OCI-LY7 (cell line): ENCODE results near the gene NKPD1. TPM values are rescaled to one million over a fixed set of nuclear protein-coding genes. Genes with fewer than 3 reads are reported as not detected.

ENCODE experiments used
- BruUV-seq: library from RNA; stranded (reverse); fragments of 400-500 nt; replicated peaks from 2 replicates; lab custom pipeline; 2021; lab: Mats Ljungman, UMichigan
- CTCF ChIA-PET: fragments of 300-600 bp; sonication (Branson Sonifier 250); formaldehyde crosslinking; loops from one replicate; lab custom pipeline; 2022; ENCODE audit warnings: antibody characterized with exemption; ENCODE audit not compliant: unreplicated experiment; lab: Charles Lee
- POLR2A ChIA-PET: fragments of 300-600 bp; sonication (Branson Sonifier 250); formaldehyde crosslinking; loops from one replicate; lab custom pipeline; 2022; ENCODE audit warnings: antibody characterized with exemption; lab: Charles Lee
- DNase-seq: peaks from one replicate; pipeline ENCODE4 v3.0.0-alpha.2; 2015; ENCODE audit warnings: low spot score
- H2AFZ ChIP-seq: fragments of 200-600 bp; sonication (generic), shearing (Covaris generic); 2 replicates; pipeline ENCODE4 v1.6.1; 2014; ENCODE audit warnings: mild to moderate bottlenecking, antibody characterized with exemption, low read length, moderate library complexity
- H3K27ac ChIP-seq: fragments of 200-600 bp; sonication (generic); 2 replicates; pipeline ENCODE4 v1.5.1; 2014; ENCODE audit warnings: mixed run types, low read depth, mild to moderate bottlenecking, moderate library complexity, low read length, inconsistent platforms; ENCODE audit not compliant: poor library complexity, severe bottlenecking
- H3K36me3 ChIP-seq: fragments of 200-600 bp; sonication (generic); 2 replicates; pipeline ENCODE4 v1.6.1; 2014; ENCODE audit warnings: mild to moderate bottlenecking, antibody characterized with exemption, low read length, moderate library complexity, mixed read lengths; ENCODE audit not compliant: insufficient read depth
- H3K4me1 ChIP-seq: fragments of 200-600 bp; sonication (generic); 2 replicates; pipeline ENCODE4 v1.5.1; 2014; ENCODE audit warnings: mild to moderate bottlenecking, low read length; ENCODE audit not compliant: insufficient read depth, poor library complexity, severe bottlenecking
- H3K4me2 ChIP-seq: fragments of 200-600 bp; sonication (generic); 2 replicates; pipeline ENCODE4 v1.6.1; 2014; ENCODE audit warnings: mild to moderate bottlenecking, low read length
- H3K4me3 ChIP-seq: fragments of 200-600 bp; sonication (generic); 2 replicates; pipeline ENCODE4 v1.5.1; 2014; ENCODE audit warnings: mild to moderate bottlenecking, low read depth, low read length; ENCODE audit not compliant: poor library complexity, severe bottlenecking
- H3K79me2 ChIP-seq: fragments of 200-600 bp; sonication (generic); 2 replicates; pipeline ENCODE4 v1.6.1; 2016; ENCODE audit warnings: low read depth, mild to moderate bottlenecking, low read length, moderate library complexity, mixed read lengths; ENCODE audit not compliant: insufficient read depth
- H3K9me2 ChIP-seq: fragments of 200-600 bp; sonication (generic); 2 replicates; pipeline ENCODE4 v1.6.1; 2016; ENCODE audit warnings: mild to moderate bottlenecking, low read length, mixed read lengths; ENCODE audit not compliant: insufficient read depth
- H3K9me3 ChIP-seq: fragments of 200-600 bp; sonication (generic); 2 replicates; pipeline ENCODE4 v1.6.1; 2014; ENCODE audit warnings: mild to moderate bottlenecking, mixed run types, low read length, mixed read lengths
- H4K20me1 ChIP-seq: fragments of 200-600 bp; sonication (generic); 2 replicates; pipeline ENCODE4 v1.6.1; 2014; ENCODE audit warnings: mild to moderate bottlenecking, antibody characterized with exemption, low read length, moderate library complexity, mixed read lengths; ENCODE audit not compliant: insufficient read depth
- CTCF ChIP-seq: fragments of 200-600 bp; sonication (generic); conservative IDR thresholded peaks from 2 replicates; pipeline ENCODE4 v1.5.1; 2014; ENCODE audit warnings: mild to moderate bottlenecking, antibody characterized with exemption, low read length, moderate library complexity, mixed read lengths
- EZH2phosphoT487 ChIP-seq: fragments of 200-600 bp; sonication (generic); IDR thresholded peaks from 2 replicates; pipeline ENCODE4 v1.6.1; 2018; ENCODE audit warnings: low read depth, borderline replicate concordance, mild to moderate bottlenecking, mixed run types, antibody characterized with exemption, low read length, moderate library complexity, mixed read lengths
- intact Hi-C: fragments of 100-400 bp; cut with micrococcal nuclease; formaldehyde crosslinking; loops from one replicate; pipeline ENCODE4 v1.10.0; 2022; ENCODE audit not compliant: unreplicated experiment
- total RNA-seq, 2 experiments: library from RNA; depleted of rRNA in 1 of 2; stranded (reverse); fragments of >200 nt in 1 of 2; shearing (Covaris generic) in 1 of 2; gene quantifications; 2 replicates each; pipeline ENCODE4 v1.2.3, GENCODE V29; 2014 to 2022

Gene NKPD1
- total RNA-seq, 2 experiments from 2014 or later = 0.50 to 1.0 TPM

GRCh38 chr19:45156751-45157150 lies 4.0 kb downstream of the NKPD1 start:
- ChIA-PET POLR2A (no interaction called here), CTCF (no interaction called here)
- H3K9me3 ChIP-seq = no peaks in the 10 kb centered on the region
- no peaks in the 10 kb centered on the region for H3K79me2 ChIP-seq
- no peak overlapping the region for H2AFZ ChIP-seq
- H3K36me3 ChIP-seq = no peaks in the 10 kb centered on the region; the same call in 1 of the 2 replicates
- no peaks in the 10 kb centered on the region for H4K20me1 ChIP-seq
- H3K4me1 ChIP-seq = peaks cover 11% of the 10 kb centered on the region
- no peak overlapping the region for H3K27ac ChIP-seq
- H3K4me3 ChIP-seq = no peak overlapping the region
- no peak overlapping the region for H3K4me2 ChIP-seq
- no peaks in the 10 kb centered on the region for H3K9me2 ChIP-seq
- DNase-seq = no peak
- TF ChIP-seq CTCF (no peak), EZH2phosphoT487 (no peak)
- intact Hi-C loops = no loop called here
- BruUV-seq = no TSS peak

- TF ChIP-seq EZH2phosphoT487 = no peak
- no peak for TF ChIP-seq CTCF
- no TSS peak for BruUV-seq
- intact Hi-C loops = no loop called here
- DNase-seq = no peak
- Histone ChIP-seq H3K4me3 (no peak overlapping the region), H3K9me3 (no peaks in the 10 kb centered on the region), H3K36me3 (no peaks in the 10 kb centered on the region; the same call in 1 of the 2 replicates), H3K9me2 (no peaks in the 10 kb centered on the region), H3K4me1 (peaks cover 11% of the 10 kb centered on the region), H3K27ac (no peak overlapping the region), H3K79me2 (no peaks in the 10 kb centered on the region), H2AFZ (no peak overlapping the region), H3K4me2 (no peak overlapping the region), H4K20me1 (no peaks in the 10 kb centered on the region)
- ChIA-PET CTCF (no interaction called here), POLR2A (interaction anchor here (0.6 kb wide), 1 partner anchor 50 kb away, joined by 4 read pairs; no protein-coding TSS in a partner anchor)
Measured at GRCh38 chr19:45156011-45156630, 4.7 kb downstream of the NKPD1 start.
